DOHH2 (cell line): ENCODE data around the gene DRD1.
"Not testable (repeated sequence)": the region's sequence is repeated elsewhere in the genome, so short reads cannot be mapped to it uniquely, and the experiment has no call there.

Experiments
- H3F3A ChIP-seq: fragments of 200-600 bp; sonication (generic), shearing (Covaris generic); 2 replicates; pipeline ENCODE4 v1.6.0; 2016; ENCODE audit warnings: antibody characterized with exemption, mild to moderate bottlenecking; ENCODE audit not compliant: control insufficient read depth, insufficient read depth
- H3K27ac ChIP-seq: fragments of 200-600 bp; sonication (generic); 2 replicates; pipeline ENCODE4 v1.5.1; 2014; ENCODE audit warnings: low read depth, mild to moderate bottlenecking, low read length, moderate library complexity
- H3K27me3 ChIP-seq: fragments of 200-600 bp; sonication (generic); 2 replicates; pipeline ENCODE4 v1.6.1; 2014; ENCODE audit warnings: mild to moderate bottlenecking, low read length, mixed read lengths; ENCODE audit not compliant: control insufficient read depth
- H3K36me3 ChIP-seq: fragments of 200-600 bp; sonication (generic); 2 replicates; pipeline ENCODE4 v1.6.1; 2014; ENCODE audit warnings: mild to moderate bottlenecking, low read length, moderate library complexity, mixed read lengths; ENCODE audit not compliant: control insufficient read depth
- H3K4me1 ChIP-seq: fragments of 200-600 bp; sonication (generic); 2 replicates; pipeline ENCODE4 v1.6.1; 2014; ENCODE audit warnings: mild to moderate bottlenecking, low read length, mixed read lengths; ENCODE audit not compliant: control insufficient read depth
- H3K4me2 ChIP-seq: fragments of 200-600 bp; sonication (generic); 2 replicates; pipeline ENCODE4 v1.6.0; 2014; ENCODE audit warnings: mild to moderate bottlenecking, low read length, moderate library complexity
- H3K4me3 ChIP-seq: fragments of 200-600 bp; sonication (generic); 2 replicates; pipeline ENCODE4 v1.5.1; 2014; ENCODE audit warnings: mild to moderate bottlenecking, low read length, mixed read lengths
- H3K79me2 ChIP-seq: fragments of 200-600 bp; sonication (generic); 2 replicates; pipeline ENCODE4 v1.6.1; 2014; ENCODE audit warnings: mild to moderate bottlenecking, low read length, mixed read lengths; ENCODE audit not compliant: control insufficient read depth
- H3K9me2 ChIP-seq: fragments of 200-600 bp; sonication (generic); replicated peaks from 2 replicates; pipeline ENCODE4 v1.6.1; 2014; ENCODE audit warnings: mild to moderate bottlenecking, low read length, mixed read lengths; ENCODE audit not compliant: control insufficient read depth
- H3K9me3 ChIP-seq: fragments of 200-600 bp; sonication (generic); 2 replicates; pipeline ENCODE4 v1.6.1; 2014; ENCODE audit warnings: antibody characterized with exemption, low read length, mixed read lengths; ENCODE audit not compliant: control insufficient read depth, insufficient read depth
- H4K20me1 ChIP-seq: fragments of 200-600 bp; sonication (generic); 2 replicates; pipeline ENCODE4 v1.6.0; 2014; ENCODE audit warnings: low read depth, mild to moderate bottlenecking, antibody characterized with exemption, low read length, moderate library complexity; ENCODE audit not compliant: control insufficient read depth, insufficient read depth
- CTCF ChIP-seq: fragments of 200-600 bp; sonication (generic); IDR thresholded peaks from one replicate; pipeline ENCODE4 v1.5.1; 2014; ENCODE audit warnings: antibody characterized with exemption, mild to moderate bottlenecking, low read depth, low read length; ENCODE audit not compliant: poor library complexity, severe bottlenecking
- EZH2phosphoT487 ChIP-seq: fragments of 200-600 bp; sonication (generic); IDR thresholded peaks from 2 replicates; pipeline ENCODE4 v1.6.1; 2017; ENCODE audit warnings: borderline replicate concordance, mild to moderate bottlenecking, antibody characterized with exemption, low read length, moderate library complexity, mixed read lengths

DRD1 gene

GRCh38 chr5:175434800-175435199, 9.2 kb downstream of the DRD1 start:
- no peaks in the 10 kb centered on the region; the same call in none of the 2 replicates for H3K27me3 ChIP-seq
- no peak overlapping the region for H3K4me3 ChIP-seq
- no peak overlapping the region for H3K4me2 ChIP-seq
- no peaks in the 10 kb centered on the region for H3F3A ChIP-seq
- TF ChIP-seq CTCF (no peak), EZH2phosphoT487 (no peak)
- H3K79me2 ChIP-seq, result no peaks in the 10 kb centered on the region
- no peaks in the 10 kb centered on the region for H3K4me1 ChIP-seq
- no peak overlapping the region for H3K27ac ChIP-seq
- H3K36me3 ChIP-seq, result no peaks in the 10 kb centered on the region
- no peaks in the 10 kb centered on the region for H3K9me2 ChIP-seq
- no peaks in the 10 kb centered on the region for H4K20me1 ChIP-seq
- no peaks in the 10 kb centered on the region for H3K9me3 ChIP-seq

- Histone ChIP-seq H3K4me2 (no peak overlapping the region), H3K79me2 (no peaks in the 10 kb centered on the region), H3K4me1 (no peaks in the 10 kb centered on the region), H4K20me1 (no peaks in the 10 kb centered on the region), H3K9me2 (no peaks in the 10 kb centered on the region), H3K36me3 (no peaks in the 10 kb centered on the region), H3F3A (no peaks in the 10 kb centered on the region), H3K27me3 (peaks cover 6% of the 10 kb centered on the region; the same call in 1 of the 2 replicates), H3K4me3 (no peak overlapping the region), H3K27ac (no peak overlapping the region), H3K9me3 (no peaks in the 10 kb centered on the region)
- TF ChIP-seq CTCF (no peak), EZH2phosphoT487 (no peak)
Observed at GRCh38 chr5:175427762-175428161, 16.2 kb downstream of the DRD1 start.

GRCh38 chr5:175424594-175424993, 19.4 kb downstream of the DRD1 start:
- not testable (repeated sequence) for H3K4me1 ChIP-seq, H3K36me3 ChIP-seq, H3F3A ChIP-seq, H3K79me2 ChIP-seq, H4K20me1 ChIP-seq, H3K4me2 ChIP-seq, H3K27ac ChIP-seq, H3K27me3 ChIP-seq, H3K9me2 ChIP-seq, H3K4me3 ChIP-seq, H3K9me3 ChIP-seq

- H3K4me2 ChIP-seq, result no peak overlapping the region
- H4K20me1 ChIP-seq, result no peaks in the 10 kb centered on the region
- no peak overlapping the region for H3K4me3 ChIP-seq
- no peaks in the 10 kb centered on the region for H3K9me3 ChIP-seq
- no peaks in the 10 kb centered on the region for H3K9me2 ChIP-seq
- H3K27me3 ChIP-seq, result peaks cover 3% of the 10 kb centered on the region; the same call in 1 of the 2 replicates
- no peak overlapping the region for H3K27ac ChIP-seq
- H3K4me1 ChIP-seq, result no peaks in the 10 kb centered on the region
- no peaks in the 10 kb centered on the region for H3F3A ChIP-seq
- no peak for TF ChIP-seq EZH2phosphoT487
- no peak for TF ChIP-seq CTCF
- no peaks in the 10 kb centered on the region for H3K36me3 ChIP-seq
- no peaks in the 10 kb centered on the region for H3K79me2 ChIP-seq
Observed at GRCh38 chr5:175422058-175422457, 21.9 kb downstream of the DRD1 start.
